Hepatocyte (in vitro differentiated cells): ENCODE results near the gene EFCAB10. TPM values are rescaled to one million over a fixed set of nuclear protein-coding genes. Genes with fewer than 3 reads are reported as not detected.
A peak's percentile ranks its signal among the peaks of the same experiment; 100 is the strongest.
"Not testable (repeated sequence)": the region's sequence is repeated elsewhere in the genome, so short reads cannot be mapped to it uniquely, and the experiment has no call there.

Source experiments
- DNase-seq: peaks from one replicate; pipeline ENCODE4 v3.0.0-alpha.2; 2016; ENCODE audit warnings: low spot score
- H2AFZ ChIP-seq: fragments of 200-600 bp; sonication (generic); 2 replicates; pipeline ENCODE4 v1.6.0; 2016; ENCODE audit warnings: antibody characterized with exemption, mild to moderate bottlenecking
- H3K27ac ChIP-seq: fragments of 200-600 bp; sonication (generic); 2 replicates; pipeline ENCODE4 v1.5.1; 2016; ENCODE audit warnings: mild to moderate bottlenecking
- H3K27me3 ChIP-seq: fragments of 200-600 bp; sonication (generic); 2 replicates; pipeline ENCODE4 v1.6.1; 2016
- H3K36me3 ChIP-seq: fragments of 200-600 bp; sonication (generic); replicated peaks from 2 replicates; pipeline ENCODE4 v1.5.1; 2016; ENCODE audit warnings: low read depth; ENCODE audit not compliant: insufficient read depth
- H3K4me1 ChIP-seq: fragments of 200-600 bp; sonication (generic); 2 replicates; pipeline ENCODE4 v1.5.1; 2016; ENCODE audit warnings: mild to moderate bottlenecking, moderate library complexity; ENCODE audit not compliant: insufficient read depth
- H3K4me2 ChIP-seq: fragments of 200-600 bp; sonication (generic); 2 replicates; pipeline ENCODE4 v1.6.0; 2016
- H3K4me3 ChIP-seq: fragments of 200-600 bp; sonication (generic); 2 replicates; pipeline ENCODE4 v1.5.1; 2016; ENCODE audit warnings: mild to moderate bottlenecking
- H3K79me2 ChIP-seq: fragments of 200-600 bp; sonication (generic); 2 replicates; pipeline ENCODE4 v1.6.0; 2017; ENCODE audit warnings: mild to moderate bottlenecking
- H3K9me2 ChIP-seq: fragments of 200-600 bp; sonication (generic); replicated peaks from 2 replicates; pipeline ENCODE4 v1.6.0; 2017; ENCODE audit warnings: mild to moderate bottlenecking; ENCODE audit not compliant: insufficient read depth
- H3K9me3 ChIP-seq: fragments of 200-600 bp; sonication (generic); 2 replicates; pipeline ENCODE4 v1.5.1; 2016; ENCODE audit warnings: low read depth, mild to moderate bottlenecking
- H4K20me1 ChIP-seq: fragments of 200-600 bp; sonication (generic); 2 replicates; pipeline ENCODE4 v1.6.0; 2016; ENCODE audit warnings: mild to moderate bottlenecking; ENCODE audit not compliant: insufficient read depth, poor library complexity, severe bottlenecking
- CTCF ChIP-seq: fragments of 200-600 bp; sonication (generic); IDR thresholded peaks from 2 replicates; pipeline ENCODE4 v1.5.1; 2016; ENCODE audit warnings: antibody characterized with exemption, mild to moderate bottlenecking; ENCODE audit not compliant: poor library complexity
- EZH2 ChIP-seq: fragments of 200-600 bp; sonication (generic); IDR thresholded peaks from 2 replicates; pipeline ENCODE4 v1.6.1; 2016; ENCODE audit warnings: antibody characterized with exemption, mild to moderate bottlenecking, borderline replicate concordance
- EZH2phosphoT487 ChIP-seq: fragments of 200-600 bp; sonication (generic); IDR thresholded peaks from one replicate; pipeline ENCODE4 v1.6.1; 2018; ENCODE audit warnings: antibody characterized with exemption, mild to moderate bottlenecking, low read depth, moderate library complexity; ENCODE audit not compliant: unreplicated experiment, severe bottlenecking
- WGBS: methylation state at CpG from one replicate; pipeline ENCODE4 v1.1.6; 2016; ENCODE audit warnings: low lambda C conversion rate; ENCODE audit errors: missing lambda C conversion rate; 5-methylcytosine and 5-hydroxymethylcytosine counted together
- polyA plus RNA-seq: library from polyadenylated mRNA; unstranded; fragments of >200 nt; fragmentation: Nextera tagmentation; extraction: Ambion mirVana; gene quantifications from 2 replicates; pipeline ENCODE4 v1.2.1, GENCODE V29; 2016
- total RNA-seq: library from RNA; depleted of rRNA; stranded (reverse); fragments of >200 nt; gene quantifications from 2 replicates; pipeline ENCODE4 v1.2.3, GENCODE V29; 2014

Gene EFCAB10
- total and polyA plus RNA-seq, 2 experiments from 2014 or later = 0.24 TPM; not detected in 1

- H3K4me3 ChIP-seq = peak within 1 kb of the TSS; percentile 88
- peaks cover 7% of the 10 kb centered on the region for H3K4me1 ChIP-seq
- TF ChIP-seq CTCF (no peak), EZH2phosphoT487 (no peak), EZH2 (no peak)
- no peaks in the 10 kb centered on the region for H3K9me3 ChIP-seq
- H3K79me2 ChIP-seq = peaks cover 38% of the 10 kb centered on the region
- no peaks in the 10 kb centered on the region for H4K20me1 ChIP-seq
- peak within 1 kb of the TSS; percentile 91 for H3K4me2 ChIP-seq
- WGBS = 0% methylated on average over 19 of the region's 96 CpGs
- H3K27me3 ChIP-seq = no peaks in the 10 kb centered on the region
- DNase-seq = peak; percentile 96
- no peaks in the 10 kb centered on the region for H3K36me3 ChIP-seq
- H3K9me2 ChIP-seq = no peaks in the 10 kb centered on the region
- peak within 1 kb of the TSS; percentile 86 for H3K27ac ChIP-seq
- peak within 1 kb of the TSS; percentile 89 for H2AFZ ChIP-seq
Observed at GRCh38 chr7:105521717-105522463, 59.4 kb downstream of the EFCAB10 start, which contains the start of gene PUS7. PUS7 (minus strand) TSS chr7:105522271; CDS start chr7:105508512, 13,759 bp downstream.

GRCh38 chr7:105521027-105521716 lies 60.1 kb downstream of the EFCAB10 start:
- Histone ChIP-seq H3K27ac (peak overlapping the region; percentile 86), H3K79me2 (peaks cover 44% of the 10 kb centered on the region), H3K9me3 (no peaks in the 10 kb centered on the region), H4K20me1 (no peaks in the 10 kb centered on the region), H3K36me3 (no peaks in the 10 kb centered on the region), H3K9me2 (no peaks in the 10 kb centered on the region), H3K4me1 (peaks cover 7% of the 10 kb centered on the region), H2AFZ (peak overlapping the region; percentile 89), H3K4me2 (peak overlapping the region; percentile 91), H3K27me3 (no peaks in the 10 kb centered on the region), H3K4me3 (peak overlapping the region; percentile 88)
- 6% methylated on average over 25 of the region's 25 CpGs for WGBS
- peak; percentile 77 for DNase-seq
- TF ChIP-seq CTCF (no peak), EZH2 (no peak), EZH2phosphoT487 (no peak)

- H2AFZ ChIP-seq, H3K9me3 ChIP-seq, H3K27me3 ChIP-seq, H3K4me1 ChIP-seq, H4K20me1 ChIP-seq, H3K9me2 ChIP-seq, H3K27ac ChIP-seq, H3K36me3 ChIP-seq, DNase-seq: not testable (repeated sequence)
- 95% methylated on average over 7 of the region's 7 CpGs for WGBS
- H3K79me2 ChIP-seq = peaks cover 50% of the 10 kb centered on the region
- H3K4me2 ChIP-seq = peak overlapping the region; percentile 91
- peak overlapping the region; percentile 88 for H3K4me3 ChIP-seq
Observed at GRCh38 chr7:105520620-105521019, 60.7 kb downstream of the EFCAB10 start.

- Histone ChIP-seq H3K27ac (no peak overlapping the region), H3K4me3 (no peak overlapping the region), H3K36me3 (no peaks in the 10 kb centered on the region), H3K9me2 (no peaks in the 10 kb centered on the region), H4K20me1 (no peaks in the 10 kb centered on the region), H3K27me3 (no peaks in the 10 kb centered on the region), H3K4me1 (peaks cover 7% of the 10 kb centered on the region), H3K79me2 (peaks cover 59% of the 10 kb centered on the region), H3K9me3 (no peaks in the 10 kb centered on the region), H2AFZ (no peak overlapping the region), H3K4me2 (no peak overlapping the region)
- DNase-seq = no peak
- WGBS = 85% methylated on average over 6 of the region's 6 CpGs
- TF ChIP-seq EZH2phosphoT487 = no peak
- no peak for TF ChIP-seq CTCF
- no peak for TF ChIP-seq EZH2
Observed at GRCh38 chr7:105519353-105519752, 61.9 kb downstream of the EFCAB10 start.

- not testable (repeated sequence) for H3K27ac ChIP-seq, H4K20me1 ChIP-seq, H3K4me3 ChIP-seq, H3K9me2 ChIP-seq, DNase-seq, H3K9me3 ChIP-seq, H3K27me3 ChIP-seq, H3K36me3 ChIP-seq, H3K4me1 ChIP-seq, H2AFZ ChIP-seq, H3K4me2 ChIP-seq
- WGBS = over 99% methylated on average over 7 of the region's 7 CpGs
- peaks cover 78% of the 10 kb centered on the region for H3K79me2 ChIP-seq
Observed at GRCh38 chr7:105515610-105516009, 65.7 kb downstream of the EFCAB10 start.
